Gastroesophageal sphincter (tissue), 4 donors: ENCODE measurements around the gene CD209. TPM values are rescaled to one million over a fixed set of nuclear protein-coding genes. Genes with fewer than 3 reads are reported as not detected.

Experiments
- ATAC-seq: fragments of 150-250 bp; one replicate; pipeline ENCODE4 v1.9.1; 2016; ENCODE audit warnings: mild to moderate bottlenecking, moderate library complexity
- H3K27ac ChIP-seq, 4 donors: fragments of 200-600 bp; sonication (generic) in 3 of 4; 1 replicate in 3 of 4; 2 replicates in 1 of 4; pipeline ENCODE4 v1.5.1; 2016 to 2019
- H3K27me3 ChIP-seq: fragments of 200-600 bp; sonication (generic); one replicate; pipeline ENCODE4 v1.5.1; 2019
- H3K36me3 ChIP-seq, 2 donors: fragments of 200-600 bp; sonication (generic); one replicate each; pipeline ENCODE4 v1.5.1; 2019; ENCODE audit warnings: control low read depth in 1 of 2
- H3K4me1 ChIP-seq, 3 donors: fragments of 200-600 bp; sonication (generic); 1 replicate in 2 of 3; 2 replicates in 1 of 3; pipeline ENCODE4 v1.5.1; 2016 to 2019; ENCODE audit warnings: control low read depth in 2 of 3
- H3K4me3 ChIP-seq, 2 donors: fragments of 200-600 bp; sonication (generic); one replicate each; pipeline ENCODE4 v1.5.1; 2019; ENCODE audit warnings: mild to moderate bottlenecking in 1 of 2, moderate library complexity in 1 of 2
- H3K9me3 ChIP-seq, 3 donors: fragments of 200-600 bp; sonication (generic); one replicate each; pipeline ENCODE4 v1.5.1; 2017 to 2019; ENCODE audit warnings: control low read depth in 2 of 3
- EP300 ChIP-seq: sonication (generic); formaldehyde crosslinking; IDR thresholded peaks from one replicate; pipeline ENCODE4 v1.6.1; 2017; ENCODE audit warnings: antibody characterized with exemption, mild to moderate bottlenecking
- POLR2A ChIP-seq, 2 donors: fragments of 450-650 bp; IDR thresholded peaks; one replicate each; pipeline ENCODE4 v1.6.1; 2017; ENCODE audit warnings: antibody characterized with exemption in 2 of 2, mild to moderate bottlenecking in 2 of 2, moderate library complexity in 1 of 2
- POLR2AphosphoS5 ChIP-seq: sonication (generic); formaldehyde crosslinking; IDR thresholded peaks from one replicate; pipeline ENCODE4 v1.6.1; 2017; ENCODE audit warnings: antibody characterized with exemption
- whole genome bisulfite sequencing, 2 donors: methylation state at CpG; one replicate each; pipeline ENCODE4 v1.1.5; 2018; ENCODE audit warnings: low coverage in 1 of 2; 5-methylcytosine and 5-hydroxymethylcytosine counted together
- total RNA-seq, 4 donors: library from RNA; depleted of rRNA; stranded (reverse); fragments of >200 nt; gene quantifications; one replicate each; pipeline ENCODE4 v1.1.0, GENCODE V29; 2016
- TF ChIP-seq, protein P1 (sequence below), 4 experiments: fragments of 200-600 bp in 2 of 4; fragments of 450-650 bp in 2 of 4; sonication (generic) in 1 of 4; IDR thresholded peaks; one replicate each; pipeline ENCODE4 v1.5.1; 2017 to 2019; ENCODE audit warnings: antibody characterized with exemption in 4 of 4, mild to moderate bottlenecking in 2 of 4, moderate library complexity in 2 of 4

CD209 gene
- total RNA-seq, 4 donors from 2014 or later: 0.78 to 11.4 (median 8.0) TPM

DNA sequence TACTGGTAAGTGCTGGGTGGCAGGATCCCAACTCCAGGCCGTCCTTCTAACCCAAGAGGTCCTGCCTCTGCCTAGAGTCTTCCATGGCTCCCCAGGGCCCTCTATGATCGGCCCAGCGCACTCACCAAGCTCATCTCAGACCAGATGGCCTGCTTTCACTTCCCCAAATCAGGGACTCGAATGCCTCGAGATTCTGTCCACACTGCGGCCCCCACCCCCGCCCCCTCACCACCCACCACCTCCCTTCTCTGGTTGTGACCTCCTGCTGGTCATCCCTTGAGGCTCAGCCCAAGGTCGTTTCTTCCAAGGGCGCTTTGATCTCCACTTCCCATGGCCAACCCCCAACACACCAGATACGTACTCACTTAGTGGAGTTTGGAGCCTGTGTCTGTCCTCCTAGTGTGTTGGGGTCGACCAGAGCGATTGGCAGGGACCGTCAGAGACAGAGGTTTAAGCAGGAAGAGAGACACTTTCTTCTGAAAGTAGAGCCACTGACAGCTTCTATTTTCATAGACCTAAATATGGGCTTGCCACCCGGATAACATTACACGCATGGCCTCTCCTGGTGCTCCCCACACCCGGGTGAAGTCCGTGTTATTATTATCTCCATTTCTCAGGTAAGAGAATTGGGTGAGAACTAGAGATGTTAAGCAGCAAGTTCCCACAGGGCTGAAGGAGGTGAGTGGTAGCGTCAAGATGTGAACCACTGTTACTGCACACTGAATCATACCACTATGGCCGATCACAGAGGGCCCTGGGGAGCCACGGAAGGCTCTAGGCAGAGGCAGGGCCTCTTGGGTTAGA is 45.5 kb downstream of the CD209 start, which contains the start of gene FCER2:
Gene FCER2 (minus strand): TSS at position 478 of the 804 bp plus-strand sequence. CDS start 2,371 bp downstream, outside the sequence.
- WGBS, 2 donors: 52 to 53% methylated on average over 9 to 10 of the region's 20 CpGs
- no peak for TF ChIP-seq EP300
- TF ChIP-seq, protein P1, sequence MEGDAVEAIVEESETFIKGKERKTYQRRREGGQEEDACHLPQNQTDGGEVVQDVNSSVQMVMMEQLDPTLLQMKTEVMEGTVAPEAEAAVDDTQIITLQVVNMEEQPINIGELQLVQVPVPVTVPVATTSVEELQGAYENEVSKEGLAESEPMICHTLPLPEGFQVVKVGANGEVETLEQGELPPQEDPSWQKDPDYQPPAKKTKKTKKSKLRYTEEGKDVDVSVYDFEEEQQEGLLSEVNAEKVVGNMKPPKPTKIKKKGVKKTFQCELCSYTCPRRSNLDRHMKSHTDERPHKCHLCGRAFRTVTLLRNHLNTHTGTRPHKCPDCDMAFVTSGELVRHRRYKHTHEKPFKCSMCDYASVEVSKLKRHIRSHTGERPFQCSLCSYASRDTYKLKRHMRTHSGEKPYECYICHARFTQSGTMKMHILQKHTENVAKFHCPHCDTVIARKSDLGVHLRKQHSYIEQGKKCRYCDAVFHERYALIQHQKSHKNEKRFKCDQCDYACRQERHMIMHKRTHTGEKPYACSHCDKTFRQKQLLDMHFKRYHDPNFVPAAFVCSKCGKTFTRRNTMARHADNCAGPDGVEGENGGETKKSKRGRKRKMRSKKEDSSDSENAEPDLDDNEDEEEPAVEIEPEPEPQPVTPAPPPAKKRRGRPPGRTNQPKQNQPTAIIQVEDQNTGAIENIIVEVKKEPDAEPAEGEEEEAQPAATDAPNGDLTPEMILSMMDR (IDR thresholded peaks at IDR 0.05): no peak
- no peak for TF ChIP-seq POLR2A (IDR thresholded peaks at IDR 0.05)
- no peak for TF ChIP-seq POLR2AphosphoS5
- no peak within 1 kb of the TSS for H3K4me3 ChIP-seq
- H3K36me3 ChIP-seq: no peaks in the 10 kb centered on the region
- no peaks in the 10 kb centered on the region for H3K9me3 ChIP-seq
- peaks cover 85% of the 10 kb centered on the region for H3K27me3 ChIP-seq
- no peak for ATAC-seq
- H3K4me1 ChIP-seq: no peaks in the 10 kb centered on the region
- no peak within 1 kb of the TSS for H3K27ac ChIP-seq

DNA sequence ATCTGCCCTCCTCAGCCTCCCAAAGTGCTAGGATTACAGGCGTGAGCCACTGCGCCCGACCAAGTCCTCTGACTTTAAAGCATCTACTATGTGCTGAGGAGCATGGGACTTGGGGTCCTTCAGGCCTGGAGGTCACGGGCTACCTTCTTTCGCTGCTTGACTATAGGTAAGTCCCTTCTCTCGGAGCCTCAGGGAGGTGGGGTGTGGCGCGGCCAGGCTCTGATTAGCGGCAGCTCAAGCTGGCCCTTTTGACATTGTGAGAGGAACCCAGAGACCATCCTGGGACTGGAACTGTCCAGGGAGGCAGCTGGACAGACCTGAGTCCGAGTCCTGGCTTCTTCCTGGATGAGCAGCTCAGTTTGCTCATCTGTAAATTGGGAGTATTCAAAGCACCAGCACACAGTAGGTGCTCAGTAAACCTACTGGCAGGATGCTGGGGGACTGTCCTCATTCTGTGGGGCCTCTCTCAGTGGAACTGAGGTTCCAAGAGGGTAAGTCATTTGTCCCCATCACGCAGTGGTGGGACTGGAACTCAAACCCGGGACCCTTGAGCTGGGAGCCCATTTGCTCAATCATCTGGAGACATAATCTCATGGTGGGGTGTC is 46.2 kb downstream of the CD209 start:
- Histone ChIP-seq H3K27ac (no peak overlapping the region), H3K36me3 (no peaks in the 10 kb centered on the region), H3K27me3 (peaks cover 92% of the 10 kb centered on the region), H3K9me3 (no peaks in the 10 kb centered on the region), H3K4me3 (no peak overlapping the region), H3K4me1 (no peaks in the 10 kb centered on the region)
- TF ChIP-seq POLR2AphosphoS5 (no peak), POLR2A (IDR thresholded peaks at IDR 0.05) (no peak), EP300 (no peak)
- TF ChIP-seq, protein P1 (IDR thresholded peaks at IDR 0.05): no peak
- no peak for ATAC-seq
- 80 to 100% methylated on average over 2 of the region's 12 CpGs for WGBS, 2 donors

DNA sequence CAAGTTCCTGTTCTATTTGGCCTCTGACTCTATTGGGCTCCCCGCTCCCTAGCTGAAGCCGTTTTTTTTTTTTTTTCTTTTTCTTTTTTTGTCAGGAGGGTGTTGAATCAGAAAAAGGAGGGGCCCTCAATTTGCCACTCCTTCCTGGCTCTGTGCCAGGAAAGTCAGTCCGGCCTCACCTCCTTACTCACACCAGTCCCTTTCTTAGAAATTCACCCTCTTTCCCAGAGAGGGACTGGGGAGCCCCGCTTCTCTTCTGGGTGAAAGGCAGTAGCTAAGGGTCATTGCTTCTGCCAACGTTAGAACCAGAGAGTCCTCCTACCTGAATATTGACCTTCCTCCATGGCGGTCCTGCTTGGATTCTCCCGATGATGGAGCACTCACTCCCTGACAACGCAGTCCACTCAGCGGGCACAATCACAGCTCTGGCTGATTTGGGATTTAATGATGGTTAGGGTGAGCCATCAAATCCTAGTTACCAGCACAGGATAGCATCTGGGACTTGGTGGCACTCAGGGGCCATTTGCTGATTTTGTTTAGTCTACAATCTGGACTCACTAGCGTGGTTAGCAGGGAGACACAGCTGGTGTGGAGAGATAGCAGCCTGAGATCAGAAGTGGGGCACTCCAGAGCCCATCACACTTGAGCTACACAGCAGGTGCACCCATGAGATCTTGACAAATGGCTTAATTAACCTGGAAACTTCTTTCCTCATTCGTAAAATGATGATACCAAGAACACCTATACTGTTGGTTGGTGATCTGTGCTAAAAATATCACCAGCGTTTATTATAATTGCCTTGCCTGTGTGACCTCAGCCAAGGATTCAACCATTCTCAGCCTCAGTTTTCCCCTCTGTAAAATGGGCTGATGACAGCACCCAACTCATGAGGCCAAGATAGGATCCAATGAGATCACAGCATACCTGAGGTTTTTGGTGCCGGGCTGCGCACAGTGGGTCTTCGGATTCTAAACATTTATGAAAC is 47.6 kb downstream of the CD209 start:
- H3K27me3 ChIP-seq: peaks cover 87% of the 10 kb centered on the region
- no peaks in the 10 kb centered on the region for H3K36me3 ChIP-seq
- ATAC-seq: no peak

DNA sequence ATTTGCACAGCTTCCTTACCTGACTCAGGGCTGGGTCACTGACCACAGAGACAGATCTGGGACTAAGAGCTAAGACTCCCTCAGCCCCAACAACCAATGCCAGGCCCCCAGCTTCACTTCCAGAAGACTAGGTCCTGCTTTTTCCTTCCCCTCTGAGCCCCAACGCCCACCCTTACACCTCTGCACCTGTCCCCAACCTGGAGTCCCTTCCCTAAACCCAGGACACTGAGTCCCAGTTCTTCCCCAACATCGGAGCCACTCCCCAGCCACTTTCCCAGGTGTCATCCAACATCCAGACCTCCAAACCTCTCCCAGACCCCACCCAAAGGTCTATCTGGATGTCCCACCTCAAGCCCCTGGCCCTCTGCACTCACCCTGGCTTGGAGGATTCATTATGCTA is 48.3 kb downstream of the CD209 start:
- Histone ChIP-seq H3K4me3 (no peak overlapping the region), H3K27ac (no peak overlapping the region), H3K4me1 (no peaks in the 10 kb centered on the region), H3K27me3 (peaks cover 87% of the 10 kb centered on the region), H3K36me3 (no peaks in the 10 kb centered on the region), H3K9me3 (no peaks in the 10 kb centered on the region)
- no peak for TF ChIP-seq EP300
- no peak for TF ChIP-seq POLR2A (IDR thresholded peaks at IDR 0.05)
- TF ChIP-seq POLR2AphosphoS5: no peak
- TF ChIP-seq, protein P1 (IDR thresholded peaks at IDR 0.05): no peak
- no peak for ATAC-seq
- WGBS, 2 donors: 33 to 80% methylated on average over 1 of the region's 2 CpGs

More for the DNA sequence above, 47.6 kb downstream of the CD209 start:
- WGBS, 2 donors: 47 to 49% methylated on average over 5 to 14 of the region's 15 CpGs
- Histone ChIP-seq H3K27ac (no peak overlapping the region), H3K9me3 (no peaks in the 10 kb centered on the region), H3K4me1 (no peaks in the 10 kb centered on the region), H3K4me3 (no peak overlapping the region)
- TF ChIP-seq POLR2AphosphoS5 (no peak), POLR2A (IDR thresholded peaks at IDR 0.05) (no peak), EP300 (no peak)
- TF ChIP-seq, protein P1 (IDR thresholded peaks at IDR 0.05): no peak
